Measurements from ENCODE around the gene MAPK12. TPM values are rescaled to one million over a fixed set of nuclear protein-coding genes. Genes with fewer than 3 reads are reported as not detected.

The MAPK12 gene
- total RNA-seq, 2 donors from 2014 or later = 8.9 to 10.4 TPM

- DNase-seq (ENCODE audit: low spot score) (no peak), ATAC-seq (ENCODE audit: insufficient number of reproducible peaks, low FRiP score, low read depth) (no peak)
- Histone ChIP-seq H3K27me3 (replicated peaks; ENCODE audit: insufficient read depth) (no peaks in the 10 kb centered on the region), H3K36me3 (peaks cover 43% of the 10 kb centered on the region), H3K27ac (no peak overlapping the region), H3K4me1 (ENCODE audit: control insufficient read depth in 1 of 2, low read depth in 2 of 2) (no peaks in the 10 kb centered on the region), H3K9me3 (no peaks in the 10 kb centered on the region), H3K4me3 (no peak overlapping the region)
- no peak for TF ChIP-seq CTCF (IDR thresholded peaks at IDR 0.05)
Observed at GRCh38 chr22:50216055-50216683, 45.3 kb downstream of the MAPK12 start.

GRCh38 chr22:50215297-50216054 is 46.0 kb downstream of the MAPK12 start:
- H3K36me3 ChIP-seq = peaks cover 42% of the 10 kb centered on the region
- H3K9me3 ChIP-seq = no peaks in the 10 kb centered on the region
- no peaks in the 10 kb centered on the region for H3K4me1 ChIP-seq (ENCODE audit: control insufficient read depth in 1 of 2, low read depth in 2 of 2)
- no peak for ATAC-seq (ENCODE audit: insufficient number of reproducible peaks, low FRiP score, low read depth)
- H3K27ac ChIP-seq = no peak overlapping the region
- no peak for TF ChIP-seq CTCF (IDR thresholded peaks at IDR 0.05)
- H3K4me3 ChIP-seq = no peak overlapping the region
- H3K27me3 ChIP-seq (replicated peaks; ENCODE audit: insufficient read depth) = no peaks in the 10 kb centered on the region
- no peak for DNase-seq (ENCODE audit: low spot score)

- no peaks in the 10 kb centered on the region for H3K27me3 ChIP-seq (replicated peaks; ENCODE audit: insufficient read depth)
- H3K36me3 ChIP-seq = peaks cover 35% of the 10 kb centered on the region
- no peak for ATAC-seq (ENCODE audit: insufficient number of reproducible peaks, low FRiP score, low read depth)
- H3K4me1 ChIP-seq (ENCODE audit: control insufficient read depth in 1 of 2, low read depth in 2 of 2) = peaks cover 0 to 9% of the 10 kb centered on the region in 2 donors
- no peak for DNase-seq (ENCODE audit: low spot score)
- no peak overlapping the region for H3K27ac ChIP-seq
- H3K9me3 ChIP-seq = no peaks in the 10 kb centered on the region
- H3K4me3 ChIP-seq = no peak overlapping the region
- no peak for TF ChIP-seq CTCF (IDR thresholded peaks at IDR 0.05)
Observed at GRCh38 chr22:50213263-50213662, 48.2 kb downstream of the MAPK12 start.

- peaks cover 30% of the 10 kb centered on the region for H3K36me3 ChIP-seq
- H3K4me1 ChIP-seq (ENCODE audit: control insufficient read depth in 1 of 2, low read depth in 2 of 2) = peaks cover 0 to 9% of the 10 kb centered on the region in 2 donors
- no peaks in the 10 kb centered on the region for H3K9me3 ChIP-seq
- ATAC-seq (ENCODE audit: insufficient number of reproducible peaks, low FRiP score, low read depth) (no peak), DNase-seq (ENCODE audit: low spot score) (no peak)
- no peak overlapping the region for H3K4me3 ChIP-seq
- no peaks in the 10 kb centered on the region for H3K27me3 ChIP-seq (replicated peaks; ENCODE audit: insufficient read depth)
- no peak for TF ChIP-seq CTCF (IDR thresholded peaks at IDR 0.05)
- H3K27ac ChIP-seq = no peak overlapping the region
Observed at GRCh38 chr22:50211147-50211546, 50.3 kb downstream of the MAPK12 start.

- no peak for DNase-seq (ENCODE audit: low spot score)
- H3K4me1 ChIP-seq (ENCODE audit: control insufficient read depth in 1 of 2, low read depth in 2 of 2) = peaks cover 0 to 9% of the 10 kb centered on the region in 2 donors
- no peak for ATAC-seq (ENCODE audit: insufficient number of reproducible peaks, low FRiP score, low read depth)
- H3K27ac ChIP-seq = no peak overlapping the region
- H3K4me3 ChIP-seq = no peak overlapping the region
- no peak for TF ChIP-seq CTCF (IDR thresholded peaks at IDR 0.05)
- no peaks in the 10 kb centered on the region for H3K9me3 ChIP-seq
- H3K36me3 ChIP-seq = peaks cover 26% of the 10 kb centered on the region
- no peaks in the 10 kb centered on the region for H3K27me3 ChIP-seq (replicated peaks; ENCODE audit: insufficient read depth)
Observed at GRCh38 chr22:50210378-50211139, 50.9 kb downstream of the MAPK12 start.

Measured in thoracic aorta (tissue), 2 donors.